Fibroblast of mammary gland (primary cell): ENCODE measurements around the gene LPCAT4.
"Not testable (repeated sequence)": the region's sequence is repeated elsewhere in the genome, so short reads cannot be mapped to it uniquely, and the experiment has no call there.

Experiments used
- DNase-seq: peaks from one replicate; pipeline ENCODE4 v3.0.0-alpha.2; 2010; ENCODE audit warnings: low read depth
- H3K4me3 ChIP-seq: 2 replicates; pipeline ENCODE4 v1.5.1; 2011; ENCODE audit warnings: low read depth, mild to moderate bottlenecking, low read length, moderate library complexity; ENCODE audit not compliant: control insufficient read depth
- CTCF ChIP-seq: conservative IDR thresholded peaks from 2 replicates; pipeline ENCODE4 v1.5.1; 2011; ENCODE audit warnings: low read depth, low read length, inconsistent platforms; ENCODE audit not compliant: control insufficient read depth, insufficient read depth

LPCAT4 gene

GRCh38 chr15:34349769-34350168 is 17.2 kb downstream of the LPCAT4 start:
- TF ChIP-seq CTCF: no peak
- no peak overlapping the region for H3K4me3 ChIP-seq
- no peak for DNase-seq

GRCh38 chr15:34348735-34349300 is 18.2 kb downstream of the LPCAT4 start:
- DNase-seq: no peak
- TF ChIP-seq CTCF: no peak
- H3K4me3 ChIP-seq: no peak overlapping the region

- DNase-seq: no peak
- no peak for TF ChIP-seq CTCF
- no peak overlapping the region for H3K4me3 ChIP-seq
Measured at GRCh38 chr15:34347951-34348638, 18.9 kb downstream of the LPCAT4 start.

- peak; percentile 95 for TF ChIP-seq CTCF
- peak within 1 kb of the TSS; percentile 100 for H3K4me3 ChIP-seq
- DNase-seq: peak; percentile 92
Measured at GRCh38 chr15:34342737-34343575, 24.0 kb downstream of the LPCAT4 start, which contains the start of the genes NOP10 and NUTM1. NOP10 (minus strand) TSS chr15:34343136; CDS start chr15:34343073, 63 bp downstream. NUTM1 (plus strand) TSS chr15:34343315; CDS start chr15:34343697, 382 bp downstream.

- not testable (repeated sequence) for DNase-seq
- H3K4me3 ChIP-seq: peak overlapping the region; percentile 100
Measured at GRCh38 chr15:34342213-34342736, 24.7 kb downstream of the LPCAT4 start.

GRCh38 chr15:34341381-34342212 is 25.4 kb downstream of the LPCAT4 start:
- peak overlapping the region; percentile 100 for H3K4me3 ChIP-seq
- TF ChIP-seq CTCF: no peak

More at GRCh38 chr15:34341381-34342212, 25.4 kb downstream of the LPCAT4 start:
- DNase-seq: no peak
